Spinal cord (tissue), 10 donors: ENCODE data around the gene ADARB1. TPM values are rescaled to one million over a fixed set of nuclear protein-coding genes. Genes with fewer than 3 reads are reported as not detected.

Experiments used
- DNase-seq, 6 donors: peaks; one replicate each; pipeline versions ENCODE4 v3.0.0 to v3.0.0-alpha.2; 2013 to 2015; ENCODE audit warnings: low spot score in 6 of 6, low read depth in 4 of 6
- H3K27ac ChIP-seq: one replicate; pipeline ENCODE4 v1.5.1; 2013; ENCODE audit warnings: low read depth, low read length, control low read depth
- H3K27me3 ChIP-seq: one replicate; pipeline ENCODE4 v1.6.1; 2013; ENCODE audit warnings: low read length; ENCODE audit not compliant: control insufficient read depth, insufficient read depth
- H3K36me3 ChIP-seq: one replicate; pipeline ENCODE4 v1.6.1; 2013; ENCODE audit warnings: low read length; ENCODE audit not compliant: control insufficient read depth, insufficient read depth
- H3K4me1 ChIP-seq: one replicate; pipeline ENCODE4 v1.6.1; 2013; ENCODE audit warnings: low read length; ENCODE audit not compliant: control insufficient read depth, insufficient read depth
- H3K4me3 ChIP-seq: one replicate; pipeline ENCODE4 v1.5.1; 2013; ENCODE audit warnings: low read depth, low read length, control low read depth
- H3K9me3 ChIP-seq: one replicate; pipeline ENCODE4 v1.6.1; 2013; ENCODE audit warnings: low read length; ENCODE audit not compliant: control insufficient read depth, insufficient read depth
- WGBS: methylation state at CpG from one replicate; pipeline ENCODE4 v1.1.5; 2013; ENCODE audit warnings: missing lambda C conversion rate; ENCODE audit not compliant: insufficient coverage; 5-methylcytosine and 5-hydroxymethylcytosine counted together
- polyA plus RNA-seq, 2 donors: library from polyadenylated mRNA; unstranded; fragments of 120-200 nt; gene quantifications; one replicate each; pipeline ENCODE4 v1.2.1, GENCODE V29; 2013; ENCODE audit not compliant: insufficient read length in 2 of 2
- total RNA-seq, 2 donors: library from RNA; depleted of rRNA in 1 of 2; stranded (reverse); fragments of 120-200 nt in 1 of 2; fragments of >200 nt in 1 of 2; gene quantifications; one replicate each; pipeline versions ENCODE4 v1.2.3 to v1.2.4, GENCODE V29; 2013 to 2014
- donor health status: healthy.

Gene ADARB1
- total and polyA plus RNA-seq, 4 donors = 18.2 to 39.4 (median 28.8) TPM

- WGBS = 25% methylated on average over 27 of the region's 42 CpGs
- no peak overlapping the region for H3K27ac ChIP-seq
- DNase-seq = peak in 2 of 6 donors; percentile 46 to 56
- peak overlapping the region; percentile 58 for H3K4me3 ChIP-seq
- peaks cover 16% of the 10 kb centered on the region for H3K4me1 ChIP-seq
- H3K9me3 ChIP-seq = no peaks in the 10 kb centered on the region
- no peaks in the 10 kb centered on the region for H3K27me3 ChIP-seq
- H3K36me3 ChIP-seq = peaks cover 6% of the 10 kb centered on the region
These were observed 906 bp upstream of the ADARB1 start for GRCh38 chr21:45073301-45074047.

- peaks cover 16% of the 10 kb centered on the region for H3K4me1 ChIP-seq
- WGBS = under 1% methylated on average over 98 of the region's 98 CpGs
- no peaks in the 10 kb centered on the region for H3K27me3 ChIP-seq
- H3K9me3 ChIP-seq = no peaks in the 10 kb centered on the region
- H3K4me3 ChIP-seq = peak overlapping the region; percentile 39
- H3K36me3 ChIP-seq = peaks cover 6% of the 10 kb centered on the region
- no peak overlapping the region for H3K27ac ChIP-seq
- peak in 2 of 6 donors; percentile 34 to 60 for DNase-seq
These were observed 627 bp downstream of the ADARB1 start for GRCh38 chr21:45074818-45075595.

- Histone ChIP-seq H3K36me3 (peaks cover 6% of the 10 kb centered on the region), H3K27me3 (no peaks in the 10 kb centered on the region), H3K27ac (no peak overlapping the region), H3K4me1 (peaks cover 16% of the 10 kb centered on the region), H3K9me3 (no peaks in the 10 kb centered on the region), H3K4me3 (peak overlapping the region; percentile 39)
- 6% methylated on average over 10 of the region's 18 CpGs for whole genome bisulfite sequencing
- DNase-seq = no peak
These were observed 1.3 kb downstream of the ADARB1 start for GRCh38 chr21:45075596-45076244.

- Histone ChIP-seq H3K9me3 (no peaks in the 10 kb centered on the region), H3K36me3 (peaks cover 6% of the 10 kb centered on the region), H3K27ac (no peak overlapping the region), H3K27me3 (no peaks in the 10 kb centered on the region), H3K4me1 (peaks cover 16% of the 10 kb centered on the region), H3K4me3 (peak overlapping the region; percentile 39)
- 49% methylated on average over 6 of the region's 8 CpGs for WGBS
- peak in 2 of 6 donors; percentile 22 for DNase-seq
These were observed 1.9 kb downstream of the ADARB1 start for GRCh38 chr21:45076245-45076711.

- DNase-seq = no peak
- Histone ChIP-seq H3K27ac (no peak overlapping the region), H3K36me3 (no peaks in the 10 kb centered on the region), H3K27me3 (no peaks in the 10 kb centered on the region), H3K9me3 (no peaks in the 10 kb centered on the region), H3K4me3 (no peak overlapping the region), H3K4me1 (peaks cover 10% of the 10 kb centered on the region)
- 98% methylated on average over 4 of the region's 5 CpGs for WGBS
These were observed 4.0 kb downstream of the ADARB1 start for GRCh38 chr21:45078371-45078770.

GRCh38 chr21:45078877-45079281 lies 4.5 kb downstream of the ADARB1 start:
- Histone ChIP-seq H3K36me3 (no peaks in the 10 kb centered on the region), H3K27me3 (no peaks in the 10 kb centered on the region), H3K4me1 (peaks cover 6% of the 10 kb centered on the region), H3K27ac (no peak overlapping the region), H3K9me3 (no peaks in the 10 kb centered on the region), H3K4me3 (no peak overlapping the region)
- no CpG with 5 or more reads among the region's 2 CpGs for WGBS
- no peak for DNase-seq

GRCh38 chr21:45079351-45079750 lies 5.0 kb downstream of the ADARB1 start:
- Histone ChIP-seq H3K4me1 (peaks cover 6% of the 10 kb centered on the region), H3K27ac (no peak overlapping the region), H3K9me3 (no peaks in the 10 kb centered on the region), H3K36me3 (no peaks in the 10 kb centered on the region), H3K27me3 (no peaks in the 10 kb centered on the region), H3K4me3 (no peak overlapping the region)
- DNase-seq = no peak
- WGBS = 83% methylated on average over 1 of the region's 2 CpGs

GRCh38 chr21:45080232-45080631 lies 5.9 kb downstream of the ADARB1 start:
- WGBS = 73% methylated on average over 3 of the region's 5 CpGs
- Histone ChIP-seq H3K27ac (no peak overlapping the region), H3K36me3 (no peaks in the 10 kb centered on the region), H3K4me1 (peaks cover 3% of the 10 kb centered on the region), H3K9me3 (no peaks in the 10 kb centered on the region), H3K4me3 (no peak overlapping the region), H3K27me3 (no peaks in the 10 kb centered on the region)
- DNase-seq = no peak

- Histone ChIP-seq H3K27ac (no peak overlapping the region), H3K4me3 (no peak overlapping the region), H3K4me1 (no peaks in the 10 kb centered on the region), H3K36me3 (no peaks in the 10 kb centered on the region), H3K27me3 (no peaks in the 10 kb centered on the region), H3K9me3 (no peaks in the 10 kb centered on the region)
- no peak for DNase-seq
- WGBS = 90% methylated on average over 4 of the region's 8 CpGs
These were observed 6.4 kb downstream of the ADARB1 start for GRCh38 chr21:45080639-45081414.
